B cell (primary cell): Measurements from ENCODE around the gene PCDH15.

Experiments
- CTCF ChIP-seq: fragments of 200-600 bp; IDR thresholded peaks from one replicate; pipeline ENCODE4 v1.8.0; 2022; ENCODE audit warnings: antibody characterized with exemption, mild to moderate bottlenecking
- EZH2 ChIP-seq: IDR thresholded peaks from 2 replicates; pipeline ENCODE4 v1.6.1; 2012; ENCODE audit warnings: borderline replicate concordance, low read depth, mild to moderate bottlenecking, moderate library complexity, low read length; ENCODE audit not compliant: insufficient read depth, poor library complexity, severe bottlenecking

- TF ChIP-seq CTCF (no peak), EZH2 (no peak)
These were observed 322.4 kb downstream of the PCDH15 start for GRCh38 chr10:54478601-54479000.
